GM23248 (cell line): ENCODE results near the gene ANKRD11.

Source experiments
- EZH2 ChIP-seq: fragments of 200-600 bp; sonication (generic); IDR thresholded peaks from 2 replicates; pipeline ENCODE4 v1.6.1; 2018; ENCODE audit warnings: antibody characterized with exemption, mild to moderate bottlenecking; ENCODE audit not compliant: insufficient read depth, poor library complexity, severe bottlenecking
- EZH2phosphoT487 ChIP-seq: fragments of 200-600 bp; sonication (generic); IDR thresholded peaks from 2 replicates; pipeline ENCODE4 v1.6.1; 2018; ENCODE audit warnings: antibody characterized with exemption, moderate library complexity, mild to moderate bottlenecking, low read depth; ENCODE audit not compliant: insufficient read depth

DNA sequence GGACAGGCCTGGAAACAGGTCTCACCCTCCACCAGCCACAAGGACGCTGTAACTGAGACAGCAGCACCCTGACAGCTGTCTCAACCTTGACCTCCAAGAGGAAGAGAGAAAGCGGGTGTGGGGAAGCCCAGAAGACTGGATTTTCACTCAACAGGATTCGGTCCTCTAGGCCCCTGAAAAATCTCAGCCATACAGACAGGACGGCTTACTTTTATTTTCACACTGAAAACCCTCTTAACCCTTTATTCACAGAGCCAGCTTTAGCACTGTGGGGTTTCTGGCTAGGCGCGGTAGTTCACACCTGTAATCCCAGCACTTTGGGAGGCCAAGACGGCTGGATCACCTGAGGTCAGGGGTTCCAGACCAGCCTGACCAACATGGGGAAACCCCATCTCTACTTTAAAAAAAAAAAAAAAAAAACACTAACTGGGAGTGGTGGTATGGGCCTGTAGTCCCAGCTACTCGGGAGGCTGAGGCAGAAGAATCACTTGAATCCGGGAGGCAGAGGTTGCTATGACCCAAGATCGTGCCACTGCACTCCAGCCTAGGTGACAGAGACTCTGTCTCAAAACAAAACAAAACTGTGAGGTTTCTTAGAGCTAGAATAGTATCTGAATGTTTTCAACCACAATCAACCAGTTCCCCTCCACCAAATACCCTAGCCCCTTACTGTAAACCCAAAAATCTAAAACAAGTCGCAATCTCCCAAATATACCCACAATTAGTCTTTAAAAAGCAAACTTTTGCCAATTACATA lies 5.3 kb downstream of the ANKRD11 start:
- TF ChIP-seq EZH2 (no peak), EZH2phosphoT487 (no peak)
